Measurements from ENCODE around the gene GFOD1. TPM values are rescaled to one million over a fixed set of nuclear protein-coding genes. Genes with fewer than 3 reads are reported as not detected.

GFOD1 gene
- total RNA-seq, 2 experiments from 2014 or later, result 8.0 to 8.7 TPM

DNA sequence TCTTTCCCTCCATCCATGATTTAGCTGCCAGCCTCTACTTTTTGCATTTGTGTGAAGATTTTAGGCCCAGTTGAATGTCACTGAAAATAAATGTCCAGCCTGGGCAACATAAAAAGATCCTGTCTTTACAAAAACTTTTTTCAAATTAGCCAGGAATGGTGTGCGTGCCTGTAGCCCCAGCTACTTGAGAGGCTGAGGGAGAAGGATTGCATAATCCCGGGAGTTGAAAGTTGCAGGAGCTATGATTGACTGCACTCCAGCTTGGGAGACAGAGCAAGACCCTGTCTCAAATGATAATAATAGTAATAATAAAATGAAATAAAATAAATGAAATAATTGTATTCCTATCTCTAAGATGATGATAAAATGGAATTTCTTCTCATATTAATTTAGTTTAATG lies 5.0 kb upstream of the GFOD1 start:
- H3K36me3 Mint-ChIP-seq (ENCODE audit: low read depth), result no peaks in the 10 kb centered on the region
- ATAC-seq (no peak), DNase-seq (no peak)
- peaks cover 10% of the 10 kb centered on the region for H3K27me3 Mint-ChIP-seq (ENCODE audit: low read depth)
- H3K4me1 Mint-ChIP-seq (ENCODE audit: low read depth), result peaks cover 13% of the 10 kb centered on the region
- H3K9me3 Mint-ChIP-seq (ENCODE audit: insufficient read depth), result no peaks in the 10 kb centered on the region
- H3K27ac Mint-ChIP-seq, result no peak overlapping the region
- H3K4me3 Mint-ChIP-seq, result no peak overlapping the region
- ChIA-PET POLR2A (no interaction called here), CTCF (no interaction called here)

- CTCF ChIA-PET, result no interaction called here
Measured at GRCh38 chr6:13491538-13491937, 4.1 kb upstream of the GFOD1 start.

DNA sequence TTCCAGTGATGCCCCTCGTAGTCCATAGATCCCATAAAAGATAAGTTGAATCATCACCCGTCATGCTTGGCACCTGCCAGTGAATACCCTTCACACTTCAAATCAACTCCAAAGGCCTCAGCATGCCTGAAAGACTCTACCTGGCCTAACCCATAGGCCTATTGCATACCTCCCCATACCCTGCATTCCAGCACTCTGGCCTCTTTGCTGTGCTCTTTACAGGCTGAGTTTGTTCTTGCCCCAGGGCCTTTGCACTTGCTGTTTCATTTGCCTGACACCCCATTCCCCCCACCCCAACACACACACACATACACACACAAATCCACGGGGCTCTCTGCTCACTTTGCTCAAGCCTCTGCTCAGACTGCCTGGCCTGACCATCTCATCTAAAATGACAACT lies 3.0 kb upstream of the GFOD1 start:
- H3K27ac Mint-ChIP-seq, result no peak overlapping the region
- ATAC-seq (no peak), DNase-seq (no peak)
- peaks cover 12% of the 10 kb centered on the region for H3K27me3 Mint-ChIP-seq (ENCODE audit: low read depth)
- CTCF ChIA-PET, result no interaction called here
- H3K4me3 Mint-ChIP-seq, result no peak overlapping the region
- POLR2A ChIA-PET, result no interaction called here
- no peaks in the 10 kb centered on the region for H3K9me3 Mint-ChIP-seq (ENCODE audit: insufficient read depth)
- H3K36me3 Mint-ChIP-seq (ENCODE audit: low read depth), result no peaks in the 10 kb centered on the region
- peaks cover 25% of the 10 kb centered on the region for H3K4me1 Mint-ChIP-seq (ENCODE audit: low read depth)

More at GRCh38 chr6:13491538-13491937, 4.1 kb upstream of the GFOD1 start:
- Mint-ChIP-seq H3K36me3 (ENCODE audit: low read depth) (no peaks in the 10 kb centered on the region), H3K27ac (no peak overlapping the region), H3K9me3 (ENCODE audit: insufficient read depth) (no peaks in the 10 kb centered on the region), H3K4me1 (ENCODE audit: low read depth) (peaks cover 15% of the 10 kb centered on the region), H3K4me3 (no peak overlapping the region), H3K27me3 (ENCODE audit: low read depth) (peaks cover 10% of the 10 kb centered on the region)
- no peak for DNase-seq
- POLR2A ChIA-PET, result no interaction called here
- ATAC-seq, result no peak

- ChIA-PET CTCF (no interaction called here), POLR2A (interaction anchor here (0.8 to 0.9 kb wide), 2 partner anchors 86 to 126 kb away, joined by 3 to 4 read pairs; partner anchors contain the start of genes NOL7 and SIRT5)
- peaks cover 12% of the 10 kb centered on the region for H3K27me3 Mint-ChIP-seq (ENCODE audit: low read depth)
- peaks cover 40% of the 10 kb centered on the region for H3K4me1 Mint-ChIP-seq (ENCODE audit: low read depth)
- DNase-seq, result no peak
- H3K9me3 Mint-ChIP-seq (ENCODE audit: insufficient read depth), result no peaks in the 10 kb centered on the region
- no peak overlapping the region for H3K4me3 Mint-ChIP-seq
- no peaks in the 10 kb centered on the region for H3K36me3 Mint-ChIP-seq (ENCODE audit: low read depth)
- ATAC-seq, result no peak
- H3K27ac Mint-ChIP-seq, result no peak overlapping the region
Measured at GRCh38 chr6:13488896-13489237, 1.5 kb upstream of the GFOD1 start.

DNA sequence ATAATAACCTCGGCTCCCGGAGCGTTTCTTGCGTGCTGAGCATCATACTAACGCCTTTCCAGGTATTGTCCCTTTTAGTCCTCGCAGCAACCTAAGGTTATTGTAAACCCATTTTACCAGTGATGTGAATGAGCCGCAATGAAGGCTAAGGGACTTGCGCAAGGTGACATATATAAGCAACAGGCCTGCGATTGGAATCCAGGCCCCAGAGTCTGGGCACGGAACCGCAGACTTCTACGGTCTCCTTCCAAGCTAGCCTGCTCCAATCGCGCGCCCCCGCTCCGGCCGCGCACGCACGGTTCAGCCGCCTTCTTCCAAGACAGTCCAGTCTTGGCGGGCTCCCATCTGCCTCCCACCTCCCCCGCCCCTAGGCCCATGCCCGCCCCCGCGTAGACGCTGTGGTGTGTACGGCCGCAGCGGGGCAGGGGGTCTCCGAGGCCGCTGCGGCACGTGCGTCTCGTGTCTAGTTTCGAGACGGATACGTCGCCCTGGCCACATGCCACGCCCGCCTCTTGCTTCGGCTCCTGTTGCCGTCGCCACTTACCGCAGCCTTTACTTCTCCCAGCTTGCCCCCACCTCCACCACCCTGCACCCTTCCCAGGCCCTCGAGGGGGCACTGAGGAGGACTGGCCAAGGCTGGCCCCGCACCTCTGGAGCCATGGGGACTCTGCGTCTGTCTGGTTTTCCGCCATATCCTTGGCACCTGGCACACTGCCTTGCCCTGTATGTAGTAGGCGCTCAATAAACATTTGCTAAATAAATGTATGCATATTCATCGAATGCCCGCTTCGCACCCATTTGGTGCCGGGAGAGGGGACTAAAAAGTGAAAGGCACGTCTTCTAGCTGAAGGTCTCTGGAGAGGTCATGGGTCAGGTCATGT lies 855 bp upstream of the GFOD1 start:
- H3K27ac Mint-ChIP-seq, result peak overlapping the region; percentile 53
- H3K4me3 Mint-ChIP-seq, result peak overlapping the region; percentile 77
- POLR2A ChIA-PET, result interaction anchor here (0.5 to 1.1 kb wide), 4 partner anchors 10 to 193 kb away, joined by 3 to 4 read pairs (median 3); partner anchors contain the start of gene NOL7
- CTCF ChIA-PET, result interaction anchor here (2.2 kb wide), 1 partner anchor 86 kb away, joined by 14 read pairs; the partner anchor contains the start of gene SIRT5
- no peaks in the 10 kb centered on the region for H3K9me3 Mint-ChIP-seq (ENCODE audit: insufficient read depth)
- peaks cover 46% of the 10 kb centered on the region for H3K4me1 Mint-ChIP-seq (ENCODE audit: low read depth)
- peaks cover 3% of the 10 kb centered on the region for H3K36me3 Mint-ChIP-seq (ENCODE audit: low read depth)
- DNase-seq (peak; percentile 50), ATAC-seq (no peak)
- H3K27me3 Mint-ChIP-seq (ENCODE audit: low read depth), result peaks cover 12% of the 10 kb centered on the region

GRCh38 chr6:13486679-13487121 lies 700 bp downstream of the GFOD1 start:
- CTCF ChIA-PET, result interaction anchor here (0.8 to 3.6 kb wide), 11 partner anchors 13 to 275 kb away, joined by 3 to 22 read pairs (median 3); partner anchors contain the start of gene SIRT5
- peak overlapping the region; percentile 84 for H3K4me3 Mint-ChIP-seq
- H3K27ac Mint-ChIP-seq, result peak overlapping the region; percentile 80
- POLR2A ChIA-PET, result interaction anchor here (0.7 to 1.2 kb wide), 8 partner anchors 8 to 131 kb away, joined by 3 to 4 read pairs (median 3); partner anchors contain the start of gene NOL7
- H3K4me1 Mint-ChIP-seq (ENCODE audit: low read depth), result peaks cover 50% of the 10 kb centered on the region
- peak; percentile 43 for ATAC-seq
- no peaks in the 10 kb centered on the region for H3K9me3 Mint-ChIP-seq (ENCODE audit: insufficient read depth)
- H3K36me3 Mint-ChIP-seq (ENCODE audit: low read depth), result peaks cover 5% of the 10 kb centered on the region
- peak; percentile 79 for DNase-seq
- H3K27me3 Mint-ChIP-seq (ENCODE audit: low read depth), result peaks cover 10% of the 10 kb centered on the region

DNA sequence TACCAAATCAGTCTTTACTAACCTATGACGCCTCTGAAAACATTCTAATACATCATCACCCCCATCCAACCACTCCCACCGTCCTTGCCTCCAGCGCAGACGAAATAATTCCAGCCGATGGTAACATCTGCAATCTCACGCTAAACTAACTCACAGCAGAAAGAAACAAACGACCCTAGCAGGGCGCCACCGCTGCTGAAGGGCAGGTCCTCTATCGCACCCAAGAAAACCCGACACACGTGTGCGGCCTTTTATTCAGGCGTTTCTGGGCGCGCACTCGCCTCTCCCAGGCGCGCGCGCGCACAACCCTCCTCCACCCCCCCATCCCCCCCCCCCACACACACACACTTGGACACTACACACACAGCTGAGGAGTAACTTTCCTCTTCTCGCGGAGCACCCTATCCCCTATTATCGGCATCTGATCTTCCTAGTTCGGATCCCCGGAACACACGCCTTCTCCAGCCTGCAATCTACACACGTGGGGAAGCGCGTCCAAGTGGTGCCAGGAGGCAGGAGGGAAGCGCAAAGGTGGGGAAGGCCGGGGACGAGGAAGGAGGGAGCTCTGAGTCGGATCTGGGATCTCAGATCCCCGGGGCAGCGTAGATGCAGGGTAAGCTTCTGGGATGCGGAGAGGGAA lies 1.4 kb downstream of the GFOD1 start:
- H3K4me3 Mint-ChIP-seq, result peak overlapping the region; percentile 84
- POLR2A ChIA-PET, result interaction anchor here (0.9 to 1.2 kb wide), 6 partner anchors 30 to 131 kb away, joined by 3 to 4 read pairs (median 3); partner anchors contain the start of gene NOL7
- peaks cover 5% of the 10 kb centered on the region for H3K36me3 Mint-ChIP-seq (ENCODE audit: low read depth)
- H3K27ac Mint-ChIP-seq, result peak overlapping the region; percentile 80
- no peaks in the 10 kb centered on the region for H3K9me3 Mint-ChIP-seq (ENCODE audit: insufficient read depth)
- peak; percentile 56 for DNase-seq
- CTCF ChIA-PET, result interaction anchor here (0.8 to 3.6 kb wide), 10 partner anchors 12 to 276 kb away, joined by 3 to 22 read pairs (median 3); partner anchors contain the start of gene SIRT5
- peaks cover 56% of the 10 kb centered on the region for H3K4me1 Mint-ChIP-seq (ENCODE audit: low read depth)
- no peak for ATAC-seq
- peaks cover 10% of the 10 kb centered on the region for H3K27me3 Mint-ChIP-seq (ENCODE audit: low read depth)

DNA sequence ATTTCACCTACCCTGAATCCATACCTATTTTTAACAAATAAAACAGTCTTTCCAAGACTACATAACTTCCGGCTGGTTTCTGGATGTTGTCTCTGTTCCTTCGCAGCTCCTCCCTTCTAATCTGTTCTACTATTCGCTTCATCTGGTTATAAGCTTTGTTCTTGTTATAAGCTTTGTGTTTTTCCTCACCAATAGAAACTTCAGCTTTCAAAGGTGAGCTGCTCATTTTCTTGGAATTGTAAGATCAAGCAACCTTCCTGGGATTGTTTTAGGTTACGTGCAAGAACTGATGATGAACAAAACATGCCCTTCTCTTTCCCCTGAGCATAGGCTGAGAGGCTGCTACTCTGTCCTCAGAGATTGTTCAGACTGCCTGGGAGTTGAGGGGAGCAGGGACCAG lies 2.1 kb downstream of the GFOD1 start:
- Mint-ChIP-seq H3K27me3 (ENCODE audit: low read depth) (peaks cover 10% of the 10 kb centered on the region), H3K36me3 (ENCODE audit: low read depth) (peaks cover 5% of the 10 kb centered on the region), H3K9me3 (ENCODE audit: insufficient read depth) (no peaks in the 10 kb centered on the region), H3K4me3 (peak overlapping the region; percentile 84), H3K27ac (peak overlapping the region; percentile 53), H3K4me1 (ENCODE audit: low read depth) (peaks cover 62% of the 10 kb centered on the region)
- DNase-seq (no peak), ATAC-seq (no peak)
- POLR2A ChIA-PET, result interaction anchor here (0.7 to 1.8 kb wide), 3 partner anchors 9 to 157 kb away, joined by 3 to 8 read pairs (median 3); partner anchors contain the start of genes NOL7 and TBC1D7
- CTCF ChIA-PET, result interaction anchor here (1.1 to 3.6 kb wide), 6 partner anchors 29 to 130 kb away, joined by 3 to 22 read pairs (median 8); partner anchors contain the start of genes NOL7 and SIRT5

DNA sequence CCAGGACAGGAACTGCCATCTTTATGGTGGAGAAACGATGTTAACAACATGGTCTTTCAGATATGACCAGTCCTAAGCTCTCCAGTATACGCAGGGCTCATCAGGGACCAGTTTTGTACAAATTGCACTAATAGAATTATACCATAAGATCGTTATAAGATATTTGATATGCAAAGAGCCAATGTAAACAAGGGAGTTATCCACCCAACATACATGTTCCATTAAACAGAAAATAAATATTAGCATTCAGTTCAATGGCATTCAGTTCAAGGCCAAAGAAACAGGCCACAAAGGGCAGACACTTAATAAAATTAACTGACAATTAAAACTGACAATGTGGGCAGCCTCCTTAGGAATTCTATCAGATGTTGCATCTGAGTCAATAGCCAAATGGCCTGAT lies 2.6 kb downstream of the GFOD1 start:
- Mint-ChIP-seq H3K36me3 (ENCODE audit: low read depth) (peaks cover 8% of the 10 kb centered on the region), H3K27ac (no peak overlapping the region), H3K9me3 (ENCODE audit: insufficient read depth) (no peaks in the 10 kb centered on the region), H3K4me3 (peak overlapping the region; percentile 84), H3K27me3 (ENCODE audit: low read depth) (peaks cover 10% of the 10 kb centered on the region), H3K4me1 (ENCODE audit: low read depth) (peaks cover 67% of the 10 kb centered on the region)
- ATAC-seq, result no peak
- DNase-seq, result no peak
- POLR2A ChIA-PET, result interaction anchor here (0.7 to 1.8 kb wide), 3 partner anchors 8 to 157 kb away, joined by 3 to 8 read pairs (median 3); partner anchors contain the start of genes NOL7 and TBC1D7
- CTCF ChIA-PET, result interaction anchor here (1.0 to 3.6 kb wide), 9 partner anchors 18 to 154 kb away, joined by 3 to 22 read pairs (median 4); partner anchors contain the start of genes NOL7 and SIRT5

- Mint-ChIP-seq H3K27ac (peak overlapping the region; percentile 51), H3K4me3 (peak overlapping the region; percentile 84)
Measured at GRCh38 chr6:13484138-13484708, 3.2 kb downstream of the GFOD1 start.

More at GRCh38 chr6:13484138-13484708, 3.2 kb downstream of the GFOD1 start:
- ChIA-PET POLR2A (interaction anchor here (1.4 to 1.8 kb wide), 2 partner anchors 44 to 156 kb away, joined by 6 to 8 read pairs; partner anchors contain the start of gene TBC1D7), CTCF (interaction anchor here (0.8 to 3.6 kb wide), 11 partner anchors 9 to 154 kb away, joined by 3 to 22 read pairs (median 4); partner anchors contain the start of genes NOL7 and SIRT5)
- peaks cover 73% of the 10 kb centered on the region for H3K4me1 Mint-ChIP-seq (ENCODE audit: low read depth)
- DNase-seq, result no peak
- no peaks in the 10 kb centered on the region for H3K9me3 Mint-ChIP-seq (ENCODE audit: insufficient read depth)
- H3K36me3 Mint-ChIP-seq (ENCODE audit: low read depth), result peaks cover 14% of the 10 kb centered on the region
- H3K27me3 Mint-ChIP-seq (ENCODE audit: low read depth), result peaks cover 10% of the 10 kb centered on the region
- no peak for ATAC-seq

Data from activated CD8-positive, alpha-beta T cell treated with anti-CD3 and anti-CD28 coated beads, Interleukin-2, amount 10 ng/mL, durations not matched to agents 7 days and 5 days (primary cell).